T-cell (primary cell): ENCODE results near the gene TRPM8. TPM values are rescaled to one million over a fixed set of nuclear protein-coding genes. Genes with fewer than 3 reads are reported as not detected.
"Not testable (repeated sequence)": the region's sequence is repeated elsewhere in the genome, so short reads cannot be mapped to it uniquely, and the experiment has no call there.

Experiments used
- ATAC-seq, 4 experiments: fragments of 200-7000 bp in 3 of 4; fragments of 150-1000 bp in 1 of 4; cut with Tn5 transposase; replicated peaks in 1 of 4; 1 replicate in 3 of 4; 2 replicates in 1 of 4; pipeline ENCODE4 v1.10.0; 2021; ENCODE audit warnings: moderate library complexity in 3 of 4, mild to moderate bottlenecking in 2 of 4, moderate number of reproducible peaks in 1 of 4
- CTCF ChIA-PET, 2 donors: fragments of 300-600 bp; sonication (Branson Sonifier 250); formaldehyde crosslinking; loops; one replicate each; lab custom pipeline; 2022; ENCODE audit warnings: antibody characterized with exemption in 2 of 2; lab: Charles Lee
- POLR2A ChIA-PET, 2 donors: fragments of 300-600 bp; sonication (Branson Sonifier 250); formaldehyde crosslinking; loops; one replicate each; lab custom pipeline; 2022; ENCODE audit warnings: antibody characterized with exemption in 2 of 2; lab: Charles Lee
- DNase-seq, 35 experiments: peaks; one replicate each; pipeline versions ENCODE4 v3.0.0 to v3.0.0-alpha.2; 2013 to 2023
- H3K27ac ChIP-seq: one replicate; pipeline ENCODE4 v1.5.1; 2013; ENCODE audit warnings: low read length
- H3K27me3 ChIP-seq, 2 experiments: replicated peaks in 1 of 2; 1 replicate in 1 of 2; 2 replicates in 1 of 2; pipeline versions ENCODE4 v1.6.1 to v1.7.0; 2013; ENCODE audit warnings: low read length in 1 of 2, mixed read lengths in 1 of 2; ENCODE audit not compliant: control insufficient read depth in 2 of 2, insufficient read depth in 2 of 2; ENCODE audit errors: extremely low read depth in 1 of 2
- H3K36me3 ChIP-seq, 2 donors: 1 replicate in 1 of 2; 2 replicates in 1 of 2; pipeline versions ENCODE4 v1.6.1 to v1.7.0; 2013; ENCODE audit warnings: low read length in 1 of 2; ENCODE audit not compliant: control insufficient read depth in 2 of 2, insufficient read depth in 1 of 2; ENCODE audit errors: extremely low read depth in 1 of 2
- H3K4me1 ChIP-seq, 2 experiments: 1 replicate in 1 of 2; 2 replicates in 1 of 2; pipeline versions ENCODE4 v1.6.1 to v1.7.0; 2013; ENCODE audit warnings: low read length in 2 of 2, mixed read lengths in 1 of 2; ENCODE audit not compliant: insufficient read depth in 2 of 2, control insufficient read depth in 1 of 2; ENCODE audit errors: extremely low read depth in 1 of 2
- H3K4me3 ChIP-seq, 2 donors: 1 replicate in 1 of 2; 2 replicates in 1 of 2; pipeline versions ENCODE4 v1.5.1 to v1.7.0; 2013; ENCODE audit warnings: mild to moderate bottlenecking in 2 of 2, low read length in 1 of 2, moderate library complexity in 1 of 2; ENCODE audit not compliant: control insufficient read depth in 1 of 2; ENCODE audit errors: extremely low read depth in 1 of 2
- H3K9me3 ChIP-seq: 2 replicates; pipeline ENCODE4 v1.7.0; 2013
- H3K27ac Mint-ChIP-seq, 2 donors: one replicate each; pipeline ENCODE4 v1.8.0; 2020 to 2021; ENCODE audit warnings: mild to moderate bottlenecking in 2 of 2, mixed read lengths in 2 of 2
- H3K27me3 Mint-ChIP-seq, 2 donors: one replicate each; pipeline ENCODE4 v1.8.0; 2021 to 2022; ENCODE audit warnings: mixed read lengths in 2 of 2
- H3K36me3 Mint-ChIP-seq: one replicate; pipeline ENCODE4 v1.8.0; 2021; ENCODE audit warnings: mixed read lengths
- H3K4me1 Mint-ChIP-seq, 3 donors: one replicate each; pipeline ENCODE4 v1.8.0; 2020 to 2022; ENCODE audit warnings: mixed read lengths in 3 of 3, mild to moderate bottlenecking in 1 of 3
- H3K4me3 Mint-ChIP-seq, 3 donors: one replicate each; pipeline ENCODE4 v1.8.0; 2020 to 2022; ENCODE audit warnings: mild to moderate bottlenecking in 3 of 3, mixed read lengths in 3 of 3, moderate library complexity in 3 of 3
- H3K9me3 Mint-ChIP-seq, 3 donors: one replicate each; pipeline ENCODE4 v1.8.0; 2020 to 2022; ENCODE audit warnings: mixed read lengths in 3 of 3
- WGBS: methylation state at CpG from one replicate; pipeline ENCODE4 v1.1.5; 2013; ENCODE audit warnings: missing lambda C conversion rate; ENCODE audit not compliant: insufficient coverage; 5-methylcytosine and 5-hydroxymethylcytosine counted together
- total RNA-seq, 35 experiments: library from RNA in 6 of 35; stranded (reverse) in 6 of 35; fragments of 120-200 nt in 1 of 35; gene quantifications; one replicate each; pipeline versions ENCODE4 v1.2.1 to v1.2.4 and lab custom pipeline; 2013 to 2026

The TRPM8 gene
- total RNA-seq, 5 donors from 2014 or later (not counting 1 experiment from before 2014, with no cell fraction given) = not detected

- not testable (repeated sequence) for H3K27me3 ChIP-seq, DNase-seq, H3K27ac Mint-ChIP-seq, H3K36me3 Mint-ChIP-seq, H3K9me3 Mint-ChIP-seq, H3K4me3 Mint-ChIP-seq, H3K9me3 ChIP-seq, H3K4me3 ChIP-seq, H3K27ac ChIP-seq, ATAC-seq, H3K27me3 Mint-ChIP-seq, H3K36me3 ChIP-seq
- peaks cover 9 to 15% (median 13%) of the 10 kb centered on the region in 3 donors for H3K4me1 Mint-ChIP-seq
- POLR2A ChIA-PET = interaction anchor here in 1 of 2 donors (0.6 kb wide), 1 partner anchor 13 kb away, joined by 3 read pairs; no protein-coding TSS in a partner anchor
- CTCF ChIA-PET = interaction anchor here (0.6 to 0.9 kb wide), 2 partner anchors 12 to 426 kb away, joined by 3 read pairs; no protein-coding TSS in a partner anchor
- WGBS = 100% methylated on average over 3 of the region's 7 CpGs
- H3K4me1 ChIP-seq = peaks cover 0 to 17% of the 10 kb centered on the region in 2 experiments
Observed at GRCh38 chr2:233965646-233966045, 48.5 kb downstream of the TRPM8 start.

DNA sequence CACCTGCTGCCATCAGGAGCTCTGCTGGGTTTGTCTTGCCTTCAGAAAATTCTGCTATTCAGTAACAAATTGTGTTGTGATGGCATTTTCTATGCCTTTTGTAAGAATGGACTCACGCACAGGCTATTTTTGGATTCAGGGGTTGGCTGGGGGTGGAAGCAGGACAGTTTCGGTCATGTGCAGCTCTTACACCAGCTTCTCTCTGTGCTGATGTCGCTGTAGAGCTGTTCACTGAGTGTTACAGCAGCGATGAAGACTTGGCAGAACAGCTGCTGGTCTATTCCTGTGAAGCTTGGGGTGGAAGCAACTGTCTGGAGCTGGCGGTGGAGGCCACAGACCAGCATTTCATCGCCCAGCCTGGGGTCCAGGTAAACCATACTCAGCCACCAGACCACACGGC, 49.2 kb downstream of the TRPM8 start:
- ATAC-seq (no peak), DNase-seq (no peak)
- no peaks in the 10 kb centered on the region for H3K9me3 ChIP-seq
- no peaks in the 10 kb centered on the region for H3K36me3 ChIP-seq
- POLR2A ChIA-PET = interaction anchor here in 1 of 2 donors (0.5 to 0.6 kb wide), 2 partner anchors 13 to 123 kb away, joined by 3 read pairs; no protein-coding TSS in a partner anchor
- H3K27ac ChIP-seq = no peak overlapping the region
- no peak overlapping the region for H3K4me3 ChIP-seq
- H3K36me3 Mint-ChIP-seq = no peaks in the 10 kb centered on the region
- H3K27me3 ChIP-seq = peaks cover 0 to 4% of the 10 kb centered on the region in 2 experiments
- H3K4me1 Mint-ChIP-seq = peaks cover 9 to 15% (median 13%) of the 10 kb centered on the region in 3 donors
- WGBS = 83% methylated on average over 3 of the region's 7 CpGs
- no peaks in the 10 kb centered on the region for H3K9me3 Mint-ChIP-seq
- peaks cover 5 to 9% of the 10 kb centered on the region in 2 donors for H3K27me3 Mint-ChIP-seq
- no peak overlapping the region for H3K4me3 Mint-ChIP-seq
- no peak overlapping the region for H3K27ac Mint-ChIP-seq
- CTCF ChIA-PET = interaction anchor here in 1 of 2 donors (0.6 kb wide), 1 partner anchor 11 kb away, joined by 3 read pairs; no protein-coding TSS in a partner anchor
- H3K4me1 ChIP-seq = peaks cover 0 to 17% of the 10 kb centered on the region in 2 experiments

- no peak for DNase-seq
- H3K4me1 Mint-ChIP-seq = peaks cover 9 to 15% (median 13%) of the 10 kb centered on the region in 3 donors
- H3K9me3 ChIP-seq = no peaks in the 10 kb centered on the region
- no peak overlapping the region for H3K27ac ChIP-seq
- peaks cover 0 to 4% of the 10 kb centered on the region in 2 experiments for H3K27me3 ChIP-seq
- H3K36me3 Mint-ChIP-seq = no peaks in the 10 kb centered on the region
- H3K27ac Mint-ChIP-seq = no peak overlapping the region
- no peak for ATAC-seq
- 44% methylated on average over 1 of the region's 2 CpGs for WGBS
- peaks cover 5 to 10% of the 10 kb centered on the region in 2 donors for H3K27me3 Mint-ChIP-seq
- peaks cover 0 to 17% of the 10 kb centered on the region in 2 experiments for H3K4me1 ChIP-seq
- no peak overlapping the region for H3K4me3 ChIP-seq
- no peaks in the 10 kb centered on the region for H3K9me3 Mint-ChIP-seq
- no peak overlapping the region for H3K4me3 Mint-ChIP-seq
- no peaks in the 10 kb centered on the region for H3K36me3 ChIP-seq
- ChIA-PET POLR2A (no interaction called here), CTCF (no interaction called here)
Observed at GRCh38 chr2:233967164-233967563, 50.0 kb downstream of the TRPM8 start.

DNA sequence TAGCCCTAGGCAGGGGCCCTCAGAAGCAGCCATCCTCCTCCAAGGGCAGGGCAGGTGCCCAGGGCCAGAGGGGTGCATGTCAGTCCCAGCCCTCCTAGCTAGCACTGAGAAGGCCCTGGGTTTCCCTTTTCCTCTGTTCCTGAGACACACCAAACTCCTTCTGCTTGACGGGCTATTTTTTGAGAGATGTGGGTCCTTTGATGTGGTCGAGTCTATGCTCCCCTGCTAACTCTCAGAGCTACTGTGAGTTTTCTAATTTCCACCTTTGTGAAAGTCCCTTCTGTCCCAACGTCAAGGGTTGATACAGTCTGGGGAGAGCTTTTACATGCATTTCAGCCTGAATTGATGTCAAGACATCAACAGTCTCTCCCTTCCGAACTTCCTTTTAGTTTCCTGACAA, 51.4 kb downstream of the TRPM8 start:
- Mint-ChIP-seq H3K9me3 (no peaks in the 10 kb centered on the region), H3K4me3 (no peak overlapping the region), H3K36me3 (no peaks in the 10 kb centered on the region), H3K27me3 (peaks cover 5 to 7% of the 10 kb centered on the region in 2 donors), H3K27ac (no peak overlapping the region), H3K4me1 (peaks cover 9 to 15% (median 13%) of the 10 kb centered on the region in 3 donors)
- Histone ChIP-seq H3K36me3 (no peaks in the 10 kb centered on the region), H3K9me3 (no peaks in the 10 kb centered on the region), H3K27me3 (peaks cover 0 to 8% of the 10 kb centered on the region in 2 experiments), H3K4me1 (peaks cover 0 to 17% of the 10 kb centered on the region in 2 experiments), H3K27ac (no peak overlapping the region), H3K4me3 (no peak overlapping the region)
- peak in 2 of 4 experiments; percentile 41 to 57 for ATAC-seq
- DNase-seq = peak in 1 of 35 experiments; percentile 44
- CTCF ChIA-PET = no interaction called here
- POLR2A ChIA-PET = no interaction called here
- no CpG with 5 or more reads among the region's 4 CpGs for WGBS

- H3K27me3 Mint-ChIP-seq, H3K4me3 ChIP-seq, H3K9me3 ChIP-seq, H3K27ac ChIP-seq, H3K36me3 ChIP-seq, H3K27me3 ChIP-seq, DNase-seq, H3K36me3 Mint-ChIP-seq, H3K4me3 Mint-ChIP-seq, ATAC-seq, H3K27ac Mint-ChIP-seq, POLR2A ChIA-PET, H3K9me3 Mint-ChIP-seq, CTCF ChIA-PET: not testable (repeated sequence)
- H3K4me1 Mint-ChIP-seq = peaks cover 17 to 19% (median 18%) of the 10 kb centered on the region in 3 donors
- peaks cover 0 to 25% of the 10 kb centered on the region in 2 experiments for H3K4me1 ChIP-seq
- WGBS = 92% methylated on average over 21 of the region's 29 CpGs
Observed at GRCh38 chr2:233972460-233972859, 55.3 kb downstream of the TRPM8 start.

DNA sequence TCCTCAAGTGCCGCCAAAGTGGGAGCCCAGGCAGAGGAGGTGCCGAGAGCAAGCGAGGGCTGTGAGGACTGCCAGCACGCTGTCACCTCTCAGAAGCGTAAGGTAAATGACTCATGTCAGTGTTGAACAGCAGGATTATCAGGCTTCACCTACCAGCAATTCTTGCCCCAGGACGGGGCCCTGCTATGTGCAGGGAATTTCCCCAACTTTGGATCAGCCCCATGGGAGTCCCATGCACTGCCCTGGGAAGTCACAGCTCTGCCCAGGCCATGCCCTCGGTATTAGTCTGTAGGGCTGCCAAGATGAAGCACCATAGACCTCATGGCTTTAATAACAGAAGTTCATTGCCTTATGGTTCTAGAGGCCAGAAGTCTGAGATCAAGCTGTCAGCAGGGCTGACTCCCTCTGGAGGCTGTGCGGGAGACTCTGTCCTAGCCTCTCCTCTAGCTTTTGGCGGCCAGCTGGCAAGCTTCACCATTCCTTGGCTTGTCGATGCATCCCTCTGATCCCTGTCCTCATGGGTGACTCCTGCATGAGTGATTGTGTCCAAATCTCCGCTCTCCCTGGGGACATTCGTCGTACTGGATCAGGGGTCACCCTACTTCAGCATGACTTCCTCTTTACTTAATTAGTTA, 55.9 kb downstream of the TRPM8 start:
- ATAC-seq (no peak), DNase-seq (no peak)
- H3K27me3 ChIP-seq = peaks cover 0 to 7% of the 10 kb centered on the region in 2 experiments
- Mint-ChIP-seq H3K4me1 (peaks cover 20 to 22% (median 21%) of the 10 kb centered on the region in 3 donors), H3K27me3 (peaks cover 5 to 7% of the 10 kb centered on the region in 2 donors), H3K27ac (no peak overlapping the region), H3K4me3 (no peak overlapping the region), H3K9me3 (no peaks in the 10 kb centered on the region), H3K36me3 (no peaks in the 10 kb centered on the region)
- no peaks in the 10 kb centered on the region for H3K9me3 ChIP-seq
- POLR2A ChIA-PET = no interaction called here
- H3K4me3 ChIP-seq = no peak overlapping the region
- CTCF ChIA-PET = no interaction called here
- H3K36me3 ChIP-seq = no peaks in the 10 kb centered on the region
- WGBS = 92% methylated on average over 10 of the region's 13 CpGs
- no peak overlapping the region for H3K27ac ChIP-seq
- H3K4me1 ChIP-seq = peaks cover 0 to 22% of the 10 kb centered on the region in 2 experiments
